ENCODE results near the gene EIF4E1B. TPM values are rescaled to one million over a fixed set of nuclear protein-coding genes. Genes with fewer than 3 reads are reported as not detected.
"Not testable (repeated sequence)": the region's sequence is repeated elsewhere in the genome, so short reads cannot be mapped to it uniquely, and the experiment has no call there.

The EIF4E1B gene, protein sequence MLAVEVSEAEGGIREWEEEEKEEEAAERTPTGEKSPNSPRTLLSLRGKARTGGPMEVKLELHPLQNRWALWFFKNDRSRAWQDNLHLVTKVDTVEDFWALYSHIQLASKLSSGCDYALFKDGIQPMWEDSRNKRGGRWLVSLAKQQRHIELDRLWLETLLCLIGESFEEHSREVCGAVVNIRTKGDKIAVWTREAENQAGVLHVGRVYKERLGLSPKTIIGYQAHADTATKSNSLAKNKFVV
- not detected for total RNA-seq

DNA sequence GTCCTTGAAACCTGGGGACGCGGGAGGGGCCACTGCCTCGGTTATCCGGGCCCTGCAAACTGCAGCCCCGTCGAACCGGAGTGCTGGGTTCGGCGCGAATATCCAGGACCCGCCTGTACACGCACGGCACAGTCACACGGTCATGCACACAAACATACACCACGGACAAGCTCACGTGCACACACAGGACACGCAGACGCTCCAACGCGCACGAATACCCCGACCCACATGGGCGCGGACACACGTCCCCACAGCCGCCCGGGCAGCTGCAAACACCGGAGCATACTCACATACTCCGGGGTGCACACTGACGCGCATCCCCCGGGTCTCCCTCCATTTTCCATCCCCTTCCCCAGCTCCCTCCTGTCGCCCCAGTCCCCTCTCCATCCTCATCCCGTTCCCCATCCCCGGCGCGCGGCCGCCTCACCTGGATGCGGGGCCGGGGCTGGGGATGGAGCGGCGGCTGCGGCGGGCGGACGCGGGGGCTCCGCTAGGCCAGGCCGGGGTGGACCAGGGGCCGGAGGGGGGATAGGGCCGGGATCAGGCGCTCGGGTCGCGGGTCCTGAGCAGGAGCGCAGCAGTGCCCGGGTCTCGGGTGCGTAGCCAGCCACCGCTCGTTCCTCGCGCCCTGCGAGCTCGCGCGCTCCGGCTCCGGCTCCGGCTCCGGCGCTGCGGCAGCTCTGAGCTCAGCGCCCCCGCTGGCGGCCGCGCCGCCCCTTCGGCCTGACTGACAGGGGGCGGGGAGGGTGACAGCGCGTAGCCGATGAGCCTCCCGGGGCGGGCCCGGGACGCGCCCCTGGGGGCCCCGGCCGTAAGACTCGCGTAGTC lies at the start of gene EIF4E1B, which contains the start of gene SNCB:
TSS of gene EIF4E1B (plus strand) at position 823 of the 828 bp plus-strand sequence. CDS start 12,113 bp downstream, outside the sequence.
TSS of gene SNCB (minus strand) at position 682 of the 828 bp plus-strand sequence. CDS start 880 bp downstream, outside the sequence.
- CTCF ChIA-PET = interaction anchor here (1.0 to 1.5 kb wide), 5 partner anchors 8 to 213 kb away, joined by 3 to 5 read pairs (median 4); no protein-coding TSS in a partner anchor
- POLR2A ChIA-PET = interaction anchor here (1.5 kb wide), 1 partner anchor 17 kb away, joined by 5 read pairs; the partner anchor contains the start of gene TSPAN17

DNA sequence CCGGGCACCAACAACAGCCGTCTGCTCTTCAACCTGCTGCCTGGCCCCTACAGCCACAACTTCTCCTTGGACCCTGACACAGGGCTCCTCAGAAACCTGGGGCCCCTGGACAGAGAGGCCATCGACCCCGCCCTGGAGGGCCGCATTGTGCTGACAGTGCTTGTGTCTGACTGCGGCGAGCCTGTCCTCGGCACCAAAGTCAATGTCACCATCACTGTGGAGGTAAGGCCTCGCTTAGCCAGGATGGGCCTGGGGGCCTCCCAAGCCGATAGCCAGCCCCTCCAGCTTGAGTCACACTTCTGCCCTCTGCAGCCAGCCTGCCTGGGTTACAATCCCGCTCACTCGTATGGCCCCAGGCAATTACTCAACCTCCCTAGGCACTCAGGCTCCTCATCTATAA lies 49.1 kb upstream of the EIF4E1B start:
- ChIA-PET POLR2A (no interaction called here), CTCF (no interaction called here)

GRCh38 chr5:176583076-176583475 lies 47.4 kb upstream of the EIF4E1B start:
- CTCF ChIA-PET = interaction anchor here (2.0 kb wide), 1 partner anchor 8 kb away, joined by 7 read pairs; no protein-coding TSS in a partner anchor

DNA sequence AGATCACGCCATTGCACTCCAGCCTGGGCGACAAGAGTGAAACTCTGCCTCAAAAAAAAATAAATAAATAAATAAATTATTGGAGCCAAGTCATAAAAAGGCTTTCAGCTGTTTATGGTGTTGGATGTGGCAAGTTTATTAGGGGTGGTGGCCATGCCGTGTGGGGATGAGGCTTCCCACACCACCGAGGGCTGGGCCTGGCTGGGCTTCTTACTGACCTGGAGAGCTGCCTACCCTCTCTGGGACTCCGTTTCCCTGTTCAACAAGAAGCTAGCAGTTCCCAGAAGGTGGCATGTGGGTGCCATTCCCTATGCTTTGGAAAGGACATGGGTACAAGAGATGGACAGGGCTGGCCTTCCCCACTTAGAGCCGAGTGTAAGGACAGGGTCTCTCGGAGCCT lies 43.1 kb upstream of the EIF4E1B start:
- POLR2A ChIA-PET = no interaction called here
- CTCF ChIA-PET = interaction anchor here (1.4 kb wide), 1 partner anchor 14 kb away, joined by 3 read pairs; no protein-coding TSS in a partner anchor

More at GRCh38 chr5:176583076-176583475, 47.4 kb upstream of the EIF4E1B start:
- POLR2A ChIA-PET = no interaction called here

GRCh38 chr5:176588297-176588696 lies 42.2 kb upstream of the EIF4E1B start:
- POLR2A ChIA-PET = no interaction called here
- CTCF ChIA-PET = no interaction called here

GRCh38 chr5:176589039-176589769 lies 41.3 kb upstream of the EIF4E1B start:
- ChIA-PET CTCF (no interaction called here), POLR2A (no interaction called here)

DNA sequence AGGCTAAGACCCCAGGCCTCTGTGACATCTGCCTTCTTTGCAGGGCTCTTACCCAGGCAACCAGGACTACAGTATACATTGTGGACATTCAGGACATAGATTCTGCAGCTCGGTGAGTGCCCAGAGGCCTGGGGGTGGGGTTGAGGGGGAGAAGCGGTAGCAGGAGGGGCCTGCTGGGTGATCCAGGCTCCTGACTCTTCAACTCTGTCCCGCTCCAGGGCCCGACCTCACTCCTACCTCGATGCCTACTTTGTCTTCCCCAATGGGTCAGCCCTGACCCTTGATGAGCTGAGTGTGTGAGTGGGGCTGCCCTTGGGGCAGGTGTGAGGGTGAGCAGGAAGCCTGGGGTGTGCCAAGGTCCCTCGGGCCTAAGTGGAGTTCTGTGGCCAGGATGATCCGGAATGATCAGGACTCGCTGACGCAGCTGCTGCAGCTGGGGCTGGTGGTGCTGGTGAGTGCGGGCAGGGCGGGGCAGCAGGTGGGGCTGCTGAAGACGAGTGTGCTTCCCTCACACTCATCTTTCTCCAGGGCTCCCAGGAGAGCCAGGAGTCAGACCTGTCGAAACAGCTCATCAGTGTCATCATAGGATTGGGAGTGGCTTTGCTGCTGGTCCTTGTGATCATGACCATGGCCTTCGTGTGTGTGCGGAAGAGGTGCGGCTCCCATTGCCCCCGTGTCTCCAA lies 40.3 kb upstream of the EIF4E1B start:
- ChIA-PET POLR2A (no interaction called here), CTCF (interaction anchor here (1.0 to 1.2 kb wide), 2 partner anchors 11 to 16 kb away, joined by 4 read pairs; no protein-coding TSS in a partner anchor)

DNA sequence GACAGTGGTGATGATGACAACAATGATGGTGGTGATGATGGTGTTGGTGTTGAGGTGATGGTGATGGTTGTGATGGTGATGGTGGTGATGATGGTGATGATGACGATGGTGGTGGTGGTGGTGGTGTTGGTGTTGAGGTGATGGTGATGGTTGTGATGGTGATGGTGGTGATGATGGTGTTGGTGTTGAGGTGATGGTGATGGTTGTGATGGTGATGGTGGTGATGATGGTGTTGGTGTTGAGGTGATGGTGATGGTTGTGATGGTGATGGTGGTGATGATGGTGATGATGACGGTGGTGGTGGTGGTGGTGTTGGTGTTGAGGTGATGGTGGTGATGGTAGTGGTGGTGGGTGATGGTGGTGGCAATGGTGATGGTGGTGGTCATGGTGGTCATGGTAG lies 38.8 kb upstream of the EIF4E1B start:
- CTCF ChIA-PET, POLR2A ChIA-PET: not testable (repeated sequence)

DNA sequence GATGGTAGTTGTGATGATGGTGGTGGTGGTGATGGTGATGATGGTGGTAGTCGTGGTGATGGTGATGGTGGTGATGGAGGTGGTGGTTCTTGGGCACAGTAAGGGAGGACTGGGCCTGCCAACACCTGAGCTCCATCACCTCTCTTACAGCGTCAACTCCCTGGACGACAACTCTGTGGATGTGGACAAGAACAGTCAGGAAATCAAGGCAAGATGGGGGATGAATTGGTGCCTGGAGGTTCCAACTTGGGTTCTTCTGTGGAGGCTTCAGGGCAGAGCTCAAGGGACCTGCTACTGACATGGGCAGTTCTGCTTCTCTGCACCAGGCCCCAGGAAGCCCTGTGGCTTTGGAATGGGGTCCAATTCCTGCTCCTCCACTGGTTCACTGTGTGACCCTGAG lies 37.9 kb upstream of the EIF4E1B start:
- CTCF ChIA-PET = no interaction called here
- POLR2A ChIA-PET = no interaction called here

DNA sequence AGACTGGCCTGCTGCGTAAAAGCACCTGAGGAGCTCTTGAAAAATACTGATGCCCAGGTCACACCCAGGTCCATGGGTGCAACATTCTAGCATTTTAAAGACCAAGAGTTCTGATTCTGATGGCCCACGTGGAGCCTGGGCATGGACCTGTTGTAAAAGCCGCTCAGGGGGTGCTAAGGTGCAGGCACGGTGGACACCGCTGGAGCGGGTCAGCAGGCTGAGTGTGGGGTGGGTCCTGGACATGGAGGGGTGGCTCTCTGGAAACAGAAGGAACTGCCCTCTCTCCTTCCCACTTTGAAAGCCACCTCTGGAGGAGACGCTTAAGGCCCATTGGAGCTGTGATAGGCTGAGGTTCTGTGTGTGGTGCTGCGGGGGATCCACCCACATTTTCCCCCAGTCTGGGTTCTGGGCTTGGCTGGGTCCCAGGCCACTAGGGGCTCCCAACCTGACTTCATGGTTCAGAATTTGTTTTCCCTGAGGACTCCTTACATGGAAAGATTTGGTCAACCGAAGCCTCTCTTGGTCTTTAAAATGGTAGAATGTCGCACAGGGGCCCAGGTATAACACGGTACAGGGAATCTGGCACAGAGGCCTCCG lies 37.1 kb upstream of the EIF4E1B start:
- ChIA-PET POLR2A (no interaction called here), CTCF (no interaction called here)

- CTCF ChIA-PET = no interaction called here
- POLR2A ChIA-PET = no interaction called here
Observed at GRCh38 chr5:176594554-176594953, 35.9 kb upstream of the EIF4E1B start.

GRCh38 chr5:176595386-176595943 lies 35.0 kb upstream of the EIF4E1B start:
- POLR2A ChIA-PET = no interaction called here
- CTCF ChIA-PET = interaction anchor here (1.2 to 1.4 kb wide), 2 partner anchors 22 to 58 kb away, joined by 4 to 5 read pairs; partner anchors contain the start of gene RNF44

DNA sequence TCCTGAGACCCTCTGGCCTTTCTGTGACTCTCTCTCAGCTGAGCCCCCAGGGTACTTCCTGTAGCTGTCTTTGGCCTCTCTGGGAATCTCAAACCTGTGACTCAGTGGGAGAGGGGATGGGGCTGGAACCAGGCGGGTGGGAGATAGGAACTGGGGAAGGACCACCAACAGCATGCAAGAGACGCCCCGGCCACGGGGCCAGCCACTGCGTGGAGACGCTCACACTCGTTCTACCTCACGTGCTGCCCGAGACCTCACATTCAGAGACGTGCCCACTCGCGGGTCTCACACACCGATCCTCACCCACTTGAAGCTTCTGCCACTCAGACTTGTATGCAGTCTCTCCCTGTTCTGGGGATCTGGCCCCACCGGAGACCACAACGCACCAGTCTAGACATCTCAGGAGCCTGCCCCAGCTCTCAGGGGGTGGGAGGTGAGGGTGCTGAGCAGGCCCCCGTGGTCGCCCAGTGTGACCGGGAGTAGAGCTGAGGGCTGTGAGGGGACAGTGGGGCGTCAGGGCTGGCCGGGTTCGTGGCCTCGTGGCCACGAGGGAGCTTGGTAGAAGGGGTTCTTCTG lies 34.3 kb upstream of the EIF4E1B start:
- ChIA-PET POLR2A (interaction anchor here (0.6 to 0.9 kb wide), 4 partner anchors 11 to 363 kb away, joined by 3 to 6 read pairs (median 4); partner anchors contain the start of gene TSPAN17), CTCF (interaction anchor here (0.8 to 1.8 kb wide), 6 partner anchors 11 to 65 kb away, joined by 3 to 6 read pairs (median 4); partner anchors contain the start of gene RNF44)

- POLR2A ChIA-PET = interaction anchor here (0.6 to 0.9 kb wide), 4 partner anchors 11 to 362 kb away, joined by 3 to 6 read pairs (median 4); partner anchors contain the start of gene TSPAN17
- CTCF ChIA-PET = interaction anchor here (0.7 to 1.8 kb wide), 9 partner anchors 10 to 191 kb away, joined by 3 to 6 read pairs (median 3); partner anchors contain the start of gene RNF44
Observed at GRCh38 chr5:176596689-176597416, 33.6 kb upstream of the EIF4E1B start.

DNA sequence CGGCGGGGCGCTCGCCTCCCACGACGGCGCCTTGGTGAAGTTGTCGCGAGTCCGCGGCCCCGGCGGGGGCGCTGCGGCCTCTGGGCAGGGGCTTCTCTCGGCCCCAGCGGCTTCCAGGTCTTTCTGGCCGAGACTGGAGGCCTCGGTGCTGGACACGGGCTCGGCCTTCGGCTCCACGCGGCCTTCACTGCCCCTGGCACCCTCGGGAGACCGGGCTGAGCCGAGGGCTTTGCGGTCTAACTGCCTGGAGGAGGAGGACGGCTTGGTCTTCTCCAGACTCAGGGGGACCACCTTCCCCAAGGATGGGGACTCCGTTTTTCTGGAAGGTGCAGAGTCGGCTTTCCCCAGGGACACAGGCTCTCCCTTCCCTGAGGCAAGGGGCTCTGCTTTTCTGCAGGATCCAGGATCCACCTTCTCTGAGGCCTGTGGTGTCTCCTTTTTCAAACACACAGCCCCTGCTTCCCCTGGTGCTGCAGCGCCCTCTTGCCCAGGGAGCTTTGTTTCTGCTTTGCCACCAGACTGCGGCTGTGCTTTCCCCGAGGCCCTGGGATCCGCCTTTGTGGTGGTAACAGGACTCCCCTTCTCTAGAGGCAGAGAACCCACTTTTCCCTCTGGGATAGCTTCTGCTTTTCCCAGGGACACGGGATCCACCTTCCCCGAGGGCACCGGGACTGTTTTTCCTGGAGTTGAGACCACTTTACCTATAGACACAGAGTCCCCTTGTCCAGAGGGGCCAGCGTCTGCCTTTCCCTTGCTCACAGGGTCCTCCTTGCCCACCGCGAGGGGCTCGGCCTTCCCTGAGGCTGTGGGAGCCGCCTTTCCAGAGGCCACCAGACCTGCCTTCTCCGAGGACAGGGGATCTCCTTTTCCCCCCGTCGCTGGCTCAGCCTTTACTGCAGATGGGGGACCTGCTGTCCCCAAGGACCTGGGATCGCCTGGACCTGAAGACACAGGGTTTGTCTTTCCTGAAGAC lies 32.8 kb upstream of the EIF4E1B start:
- CTCF ChIA-PET = interaction anchor here (0.6 to 1.8 kb wide), 6 partner anchors 9 to 192 kb away, joined by 3 to 6 read pairs (median 3); no protein-coding TSS in a partner anchor
- POLR2A ChIA-PET = no interaction called here
